ENCODE data around the gene POU3F1.

Gene POU3F1

GRCh38 chr1:38025233-38025632 is 21.4 kb downstream of the POU3F1 start:
- no peak for DNase-seq (ENCODE audit: extremely low read depth, low read depth)
- H3K4me3 ChIP-seq (replicated peaks; ENCODE audit: low read depth, low read length) = no peak overlapping the region
- TF ChIP-seq CTCF (IDR thresholded peaks at IDR 0.05; ENCODE audit: low read depth, low read length, missing control alignments) = no peak

DNA sequence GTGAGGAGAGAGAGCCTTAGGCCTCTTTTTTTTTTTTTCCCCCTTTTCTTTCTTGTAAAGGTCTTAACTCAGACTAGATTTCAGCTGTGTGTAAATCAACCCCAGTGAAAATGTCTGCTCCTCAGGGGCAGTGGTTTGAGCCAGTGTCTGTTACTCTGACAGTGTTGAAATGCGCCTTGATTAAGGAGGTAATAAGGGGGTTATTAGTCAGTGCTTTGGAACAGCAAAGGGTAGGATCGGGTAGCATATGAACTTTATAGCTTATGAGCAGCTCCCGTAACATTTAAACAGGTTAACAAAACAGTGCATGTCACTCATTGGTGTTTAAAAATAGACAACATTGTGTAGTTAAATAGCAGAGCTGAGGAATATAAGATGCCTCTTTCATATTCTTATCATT is 23.8 kb downstream of the POU3F1 start:
- TF ChIP-seq CTCF (IDR thresholded peaks at IDR 0.05; ENCODE audit: low read depth, low read length, missing control alignments) = no peak
- no peak for DNase-seq (ENCODE audit: extremely low read depth, low read depth)
- no peak overlapping the region for H3K4me3 ChIP-seq (replicated peaks; ENCODE audit: low read depth, low read length)

- DNase-seq (ENCODE audit: extremely low read depth, low read depth) = no peak
- TF ChIP-seq CTCF (IDR thresholded peaks at IDR 0.05; ENCODE audit: low read depth, low read length, missing control alignments) = no peak
- H3K4me3 ChIP-seq (replicated peaks; ENCODE audit: low read depth, low read length) = no peak overlapping the region
These were observed 24.6 kb downstream of the POU3F1 start for GRCh38 chr1:38021969-38022368.

DNA sequence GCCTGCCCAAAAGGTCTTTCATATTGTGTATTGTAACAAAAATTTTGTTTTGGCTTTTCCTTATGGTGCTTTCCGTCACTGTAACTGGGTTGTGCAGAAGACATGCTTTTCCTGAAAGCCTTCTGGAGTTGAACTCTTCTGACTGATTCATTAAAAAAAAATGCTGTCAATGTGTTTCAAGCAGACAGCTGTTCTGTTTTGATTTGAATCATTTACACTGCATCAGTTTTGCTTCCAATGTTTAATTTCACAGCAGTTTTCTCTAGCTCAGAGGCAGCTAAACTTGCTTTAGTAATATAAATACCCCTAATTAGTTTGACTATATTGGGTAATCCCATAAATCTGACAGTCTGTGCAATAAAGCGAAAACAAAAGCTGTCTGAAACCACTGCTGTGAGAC is 26.2 kb downstream of the POU3F1 start:
- H3K4me3 ChIP-seq (replicated peaks; ENCODE audit: low read depth, low read length) = no peak overlapping the region

DNA sequence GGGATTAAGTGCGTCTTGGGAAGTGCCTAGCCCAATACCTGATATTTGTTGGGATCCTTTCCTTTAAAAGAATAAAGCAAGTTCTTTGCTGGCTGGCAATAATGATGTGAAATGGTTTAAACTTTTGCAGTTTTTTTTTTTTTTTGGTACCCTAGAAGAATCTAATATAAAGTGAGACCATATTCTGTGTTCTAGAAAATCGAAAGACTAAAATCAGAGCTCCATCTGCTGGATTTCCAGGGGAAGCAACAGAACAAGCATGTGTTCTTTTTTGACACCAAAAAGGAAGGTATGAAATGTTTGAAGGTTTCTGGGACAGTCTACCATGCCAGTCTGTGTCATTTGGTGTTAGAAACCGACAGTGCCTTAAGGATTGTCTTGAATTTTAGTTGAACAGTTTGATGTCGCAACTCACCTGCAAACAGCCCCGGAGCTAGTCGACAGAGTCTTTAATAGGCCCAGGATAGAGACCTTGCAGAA is 27.7 kb downstream of the POU3F1 start:
- TF ChIP-seq CTCF (IDR thresholded peaks at IDR 0.05; ENCODE audit: low read depth, low read length, missing control alignments) = peak; percentile 54
- DNase-seq (ENCODE audit: extremely low read depth, low read depth) = no peak
- H3K4me3 ChIP-seq (replicated peaks; ENCODE audit: low read depth, low read length) = no peak overlapping the region

More for the DNA sequence above, 26.2 kb downstream of the POU3F1 start:
- DNase-seq (ENCODE audit: extremely low read depth, low read depth) = no peak
- no peak for TF ChIP-seq CTCF (IDR thresholded peaks at IDR 0.05; ENCODE audit: low read depth, low read length, missing control alignments)

GRCh38 chr1:38015978-38016725 is 30.4 kb downstream of the POU3F1 start:
- TF ChIP-seq CTCF (IDR thresholded peaks at IDR 0.05; ENCODE audit: low read depth, low read length, missing control alignments) = no peak
- no peak for DNase-seq (ENCODE audit: extremely low read depth, low read depth)
- H3K4me3 ChIP-seq (replicated peaks; ENCODE audit: low read depth, low read length) = no peak overlapping the region
